ENCODE data around the gene BICC1.

The BICC1 gene

GRCh38 chr10:58714409-58714808 is 201.7 kb downstream of the BICC1 start:
- Histone ChIP-seq H3K4me1 (ENCODE audit: insufficient read depth, low read length, severe bottlenecking) (no peaks in the 10 kb centered on the region), H3K79me2 (ENCODE audit: insufficient read depth, low read length) (no peaks in the 10 kb centered on the region), H3K4me2 (ENCODE audit: low read length) (no peak overlapping the region), H3K9me2 (ENCODE audit: low read depth, low read length) (no peaks in the 10 kb centered on the region), H4K20me1 (ENCODE audit: insufficient read depth, low read length) (no peaks in the 10 kb centered on the region), H3K9ac (ENCODE audit: low read length) (no peak overlapping the region), H3F3A (ENCODE audit: insufficient read depth, low read length) (no peaks in the 10 kb centered on the region), H3K36me3 (ENCODE audit: insufficient read depth, low read length) (no peaks in the 10 kb centered on the region), H2AFZ (ENCODE audit: low read length) (no peak overlapping the region), H3K27ac (ENCODE audit: low read depth, low read length, poor library complexity, severe bottlenecking) (no peak overlapping the region), H3K4me3 (ENCODE audit: low read depth, low read length, poor library complexity, severe bottlenecking) (no peak overlapping the region), H3K9me3 (ENCODE audit: low read length) (no peaks in the 10 kb centered on the region), H3K27me3 (ENCODE audit: insufficient read depth, low read length) (no peaks in the 10 kb centered on the region)
- no peak for TF ChIP-seq EZH2 (IDR thresholded peaks at IDR 0.05; ENCODE audit: borderline replicate concordance, low read length)
- TF ChIP-seq CTCF (IDR thresholded peaks at IDR 0.05; ENCODE audit: low read length), result no peak

GRCh38 chr10:58715061-58715460 is 202.4 kb downstream of the BICC1 start:
- H3K9ac ChIP-seq (ENCODE audit: low read length), result no peak overlapping the region
- H3K9me3 ChIP-seq (ENCODE audit: low read length), result no peaks in the 10 kb centered on the region
- no peak overlapping the region for H3K4me2 ChIP-seq (ENCODE audit: low read length)
- no peak overlapping the region for H3K27ac ChIP-seq (ENCODE audit: low read depth, low read length, poor library complexity, severe bottlenecking)
- no peaks in the 10 kb centered on the region for H3K79me2 ChIP-seq (ENCODE audit: insufficient read depth, low read length)
- no peaks in the 10 kb centered on the region for H3K36me3 ChIP-seq (ENCODE audit: insufficient read depth, low read length)
- no peak overlapping the region for H3K4me3 ChIP-seq (ENCODE audit: low read depth, low read length, poor library complexity, severe bottlenecking)
- no peak overlapping the region for H2AFZ ChIP-seq (ENCODE audit: low read length)
- no peaks in the 10 kb centered on the region for H3K4me1 ChIP-seq (ENCODE audit: insufficient read depth, low read length, severe bottlenecking)
- H4K20me1 ChIP-seq (ENCODE audit: insufficient read depth, low read length), result no peaks in the 10 kb centered on the region
- H3K9me2 ChIP-seq (ENCODE audit: low read depth, low read length), result no peaks in the 10 kb centered on the region
- H3K27me3 ChIP-seq (ENCODE audit: insufficient read depth, low read length), result no peaks in the 10 kb centered on the region
- H3F3A ChIP-seq (ENCODE audit: insufficient read depth, low read length), result no peaks in the 10 kb centered on the region
- TF ChIP-seq CTCF (IDR thresholded peaks at IDR 0.05; ENCODE audit: low read length) (no peak), EZH2 (IDR thresholded peaks at IDR 0.05; ENCODE audit: borderline replicate concordance, low read length) (no peak)

GRCh38 chr10:58718596-58718995 is 205.9 kb downstream of the BICC1 start:
- H3K27ac ChIP-seq (ENCODE audit: low read depth, low read length, poor library complexity, severe bottlenecking), result no peak overlapping the region
- H3K79me2 ChIP-seq (ENCODE audit: insufficient read depth, low read length), result no peaks in the 10 kb centered on the region
- H3K4me2 ChIP-seq (ENCODE audit: low read length), result no peak overlapping the region
- no peak overlapping the region for H2AFZ ChIP-seq (ENCODE audit: low read length)
- H3K36me3 ChIP-seq (ENCODE audit: insufficient read depth, low read length), result no peaks in the 10 kb centered on the region
- TF ChIP-seq CTCF (IDR thresholded peaks at IDR 0.05; ENCODE audit: low read length), result no peak
- TF ChIP-seq EZH2 (IDR thresholded peaks at IDR 0.05; ENCODE audit: borderline replicate concordance, low read length), result no peak
- no peaks in the 10 kb centered on the region for H3K9me3 ChIP-seq (ENCODE audit: low read length)
- no peaks in the 10 kb centered on the region for H4K20me1 ChIP-seq (ENCODE audit: insufficient read depth, low read length)
- H3K4me1 ChIP-seq (ENCODE audit: insufficient read depth, low read length, severe bottlenecking), result no peaks in the 10 kb centered on the region
- H3K4me3 ChIP-seq (ENCODE audit: low read depth, low read length, poor library complexity, severe bottlenecking), result no peak overlapping the region
- H3F3A ChIP-seq (ENCODE audit: insufficient read depth, low read length), result no peaks in the 10 kb centered on the region
- no peak overlapping the region for H3K9ac ChIP-seq (ENCODE audit: low read length)
- no peaks in the 10 kb centered on the region for H3K27me3 ChIP-seq (ENCODE audit: insufficient read depth, low read length)
- no peaks in the 10 kb centered on the region for H3K9me2 ChIP-seq (ENCODE audit: low read depth, low read length)

Measured in OCI-LY1 (cell line).